ENCODE data around the gene HSPA1B.
"Not testable (repeated sequence)": the region's sequence is repeated elsewhere in the genome, so short reads cannot be mapped to it uniquely, and the experiment has no call there.

DNA sequence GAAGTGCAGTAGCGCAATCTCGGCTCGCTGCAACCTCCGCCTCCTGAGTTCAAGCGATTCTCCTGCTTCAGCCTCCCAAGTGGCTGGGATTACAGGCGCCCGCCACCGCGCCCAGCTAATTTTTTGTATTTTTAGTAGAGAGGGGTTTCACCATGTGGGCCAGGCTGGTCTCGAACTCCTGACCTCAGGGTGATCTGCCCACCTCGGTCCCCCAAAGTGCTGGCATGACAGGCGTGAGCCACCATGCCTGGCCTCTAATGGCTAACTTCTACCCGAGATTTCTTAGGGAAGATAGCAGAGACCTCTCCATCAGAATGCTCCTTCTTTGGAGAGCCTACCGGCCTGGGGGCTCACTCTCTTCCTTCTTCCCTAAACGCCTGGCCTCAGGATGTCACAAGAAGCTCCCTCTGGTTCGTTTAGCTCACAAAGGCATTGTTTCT, 36.6 kb downstream of the HSPA1B start:
- TF ChIP-seq, protein P1, sequence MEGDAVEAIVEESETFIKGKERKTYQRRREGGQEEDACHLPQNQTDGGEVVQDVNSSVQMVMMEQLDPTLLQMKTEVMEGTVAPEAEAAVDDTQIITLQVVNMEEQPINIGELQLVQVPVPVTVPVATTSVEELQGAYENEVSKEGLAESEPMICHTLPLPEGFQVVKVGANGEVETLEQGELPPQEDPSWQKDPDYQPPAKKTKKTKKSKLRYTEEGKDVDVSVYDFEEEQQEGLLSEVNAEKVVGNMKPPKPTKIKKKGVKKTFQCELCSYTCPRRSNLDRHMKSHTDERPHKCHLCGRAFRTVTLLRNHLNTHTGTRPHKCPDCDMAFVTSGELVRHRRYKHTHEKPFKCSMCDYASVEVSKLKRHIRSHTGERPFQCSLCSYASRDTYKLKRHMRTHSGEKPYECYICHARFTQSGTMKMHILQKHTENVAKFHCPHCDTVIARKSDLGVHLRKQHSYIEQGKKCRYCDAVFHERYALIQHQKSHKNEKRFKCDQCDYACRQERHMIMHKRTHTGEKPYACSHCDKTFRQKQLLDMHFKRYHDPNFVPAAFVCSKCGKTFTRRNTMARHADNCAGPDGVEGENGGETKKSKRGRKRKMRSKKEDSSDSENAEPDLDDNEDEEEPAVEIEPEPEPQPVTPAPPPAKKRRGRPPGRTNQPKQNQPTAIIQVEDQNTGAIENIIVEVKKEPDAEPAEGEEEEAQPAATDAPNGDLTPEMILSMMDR (conservative IDR thresholded peaks at IDR 0.05; ENCODE audit: low read length) = not testable (repeated sequence)
- not testable (repeated sequence) for TF ChIP-seq EZH2phosphoT487 (IDR thresholded peaks at IDR 0.05; ENCODE audit: borderline replicate concordance, low read depth, low read length)

All from OCI-LY7 (cell line).